GM18507 (cell line): Measurements from ENCODE around the gene FIGNL2.

Source experiments
- DNase-seq: peaks from one replicate; pipeline ENCODE4 v3.0.0; 2011; ENCODE audit warnings: low read depth; ENCODE audit not compliant: insufficient read length; ENCODE audit errors: extremely low spot score
- FAIRE-seq: peaks from 2 replicates; lab custom pipeline; 2011; peaks lifted over from hg19 to GRCh38; lab: Jason Lieb, UNC

The FIGNL2 gene

DNA sequence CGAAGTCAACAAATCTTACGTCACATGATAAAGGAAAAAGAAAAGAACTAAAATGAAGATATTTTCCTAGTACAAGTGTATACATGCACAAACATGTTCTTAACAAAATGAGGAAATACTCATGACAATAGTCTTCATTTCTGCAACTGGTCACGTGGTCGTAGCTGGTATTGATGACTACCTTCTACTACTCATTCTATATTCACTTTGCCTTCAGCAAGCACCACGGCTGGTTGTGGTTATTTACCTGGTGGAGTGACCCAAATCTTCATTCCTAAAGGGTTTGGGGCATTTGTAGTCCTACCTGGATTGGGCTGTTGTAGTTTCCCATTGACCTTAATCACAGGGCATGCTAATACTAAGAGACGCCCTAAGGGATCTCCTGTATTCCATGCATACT lies 51.2 kb downstream of the FIGNL2 start:
- DNase-seq (no peak), FAIRE-seq (no peak)

DNA sequence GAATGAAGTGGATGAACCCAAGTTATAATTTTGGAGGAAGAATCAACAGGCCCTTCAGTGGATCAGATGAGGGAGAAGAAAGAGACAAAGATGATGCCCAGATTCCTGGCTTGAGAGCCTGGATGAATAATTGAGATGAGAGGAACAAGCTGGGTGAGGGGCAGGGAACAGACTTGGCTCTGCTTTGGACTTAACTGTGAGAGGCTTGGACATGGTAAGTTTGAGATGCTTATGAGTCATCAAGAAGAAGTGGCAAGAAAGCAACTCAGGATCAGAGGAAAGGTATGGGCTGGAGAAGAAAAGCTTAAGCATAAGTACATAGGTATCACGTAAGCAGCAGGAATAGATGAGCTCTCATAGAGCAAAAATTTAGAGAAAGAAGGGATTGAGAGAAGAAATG lies 55.3 kb downstream of the FIGNL2 start:
- FAIRE-seq (no peak), DNase-seq (no peak)

DNA sequence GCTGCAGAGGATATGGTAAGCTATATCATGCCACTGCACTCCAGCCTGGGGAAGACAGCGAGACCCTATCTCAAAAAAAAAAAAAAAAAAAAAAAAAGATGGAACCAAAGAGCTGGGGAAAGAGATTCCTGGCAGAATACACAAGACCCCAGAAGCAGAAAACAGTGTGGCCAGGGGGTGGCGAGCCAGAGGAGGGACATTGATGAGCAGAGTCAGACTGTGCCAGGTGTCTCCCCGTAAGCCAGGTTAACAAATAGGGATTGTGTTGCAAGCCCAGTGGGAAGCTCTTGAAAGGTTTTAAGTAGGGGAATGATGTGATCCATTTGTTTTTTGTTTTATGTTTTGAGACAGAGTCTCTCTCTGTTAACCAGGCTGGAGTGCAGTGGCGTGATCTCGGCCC lies 56.1 kb downstream of the FIGNL2 start:
- no peak for FAIRE-seq

DNA sequence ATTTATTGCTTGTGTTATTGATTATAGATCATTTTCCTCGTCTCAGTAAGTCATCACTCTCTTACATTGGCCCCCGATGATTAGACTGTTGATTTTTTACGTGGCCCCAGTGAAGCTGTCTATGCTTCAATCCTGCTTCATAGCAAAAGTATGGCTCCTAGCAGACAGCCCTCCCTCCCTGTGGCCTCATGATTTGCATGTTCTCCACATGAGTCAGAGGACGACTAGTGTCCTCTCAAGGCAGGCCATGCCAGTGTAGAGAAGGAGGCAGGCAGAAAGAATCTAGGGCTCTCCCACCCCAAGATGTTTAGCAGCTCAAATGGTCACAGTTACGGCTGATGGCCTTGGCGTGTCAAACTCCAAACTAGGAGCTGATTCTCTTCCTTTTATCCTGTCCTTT lies 59.6 kb downstream of the FIGNL2 start:
- FAIRE-seq (no peak), DNase-seq (no peak)

More for the DNA sequence above, 56.1 kb downstream of the FIGNL2 start:
- DNase-seq: no peak

DNA sequence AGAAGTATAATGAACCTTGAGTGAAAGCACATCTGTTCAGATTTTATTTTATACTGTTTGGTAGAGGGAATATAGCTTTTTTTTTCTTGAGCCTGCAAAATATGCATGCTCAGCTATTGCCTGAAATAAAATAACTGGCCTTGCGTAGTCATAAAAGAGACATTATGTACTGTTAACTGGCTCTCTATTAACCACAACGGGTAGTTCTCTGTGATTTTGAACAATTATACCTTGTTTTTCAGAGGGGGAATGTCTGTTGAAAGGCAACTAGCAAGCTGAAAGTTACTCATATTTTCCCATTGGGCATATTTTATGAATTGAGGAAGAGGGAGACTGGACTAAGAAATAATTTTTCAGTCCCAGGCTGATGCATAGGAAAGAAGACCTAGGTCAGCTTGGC lies 62.6 kb downstream of the FIGNL2 start:
- FAIRE-seq (no peak), DNase-seq (no peak)

DNA sequence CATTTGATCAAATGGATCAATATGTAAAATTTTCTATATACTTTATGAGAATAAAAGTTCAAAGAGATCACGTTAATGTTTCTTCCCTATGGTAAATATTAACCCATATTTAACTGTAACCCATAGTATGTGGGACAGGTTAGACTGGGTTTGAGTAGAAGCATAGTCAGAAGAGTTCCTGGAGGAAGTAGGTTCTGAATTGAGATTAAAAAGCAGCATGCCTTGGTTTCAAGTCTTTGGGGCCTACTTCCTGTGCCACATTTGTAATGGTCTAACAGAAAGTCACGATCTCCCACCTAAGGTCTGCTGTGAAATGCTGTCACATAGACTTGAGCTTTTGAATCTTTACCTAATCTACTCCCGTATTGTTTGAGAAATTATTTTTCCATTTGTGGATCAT lies 63.8 kb downstream of the FIGNL2 start:
- peak; percentile 29 for FAIRE-seq

DNA sequence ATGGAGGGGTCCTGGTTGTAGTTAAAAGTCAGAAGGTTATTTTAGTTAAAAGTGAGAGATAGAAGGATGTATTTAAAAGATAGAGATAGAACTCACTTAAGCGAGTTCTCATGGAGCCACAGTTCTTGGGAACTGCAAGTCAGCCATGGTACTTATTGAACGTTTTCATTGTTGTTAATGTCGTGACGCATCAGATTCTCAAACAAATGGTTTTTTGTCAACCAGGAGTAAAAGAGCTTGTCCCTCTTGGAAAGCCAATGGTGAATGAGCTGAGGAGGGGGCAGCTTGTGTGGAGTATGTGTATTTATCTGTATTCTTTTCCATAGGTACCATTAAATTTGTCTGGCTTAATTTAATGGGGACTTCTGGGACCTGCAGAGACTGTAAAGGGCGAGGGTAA lies 68.6 kb downstream of the FIGNL2 start:
- DNase-seq (no peak), FAIRE-seq (no peak)

More for the DNA sequence above, 63.8 kb downstream of the FIGNL2 start:
- no peak for DNase-seq

DNA sequence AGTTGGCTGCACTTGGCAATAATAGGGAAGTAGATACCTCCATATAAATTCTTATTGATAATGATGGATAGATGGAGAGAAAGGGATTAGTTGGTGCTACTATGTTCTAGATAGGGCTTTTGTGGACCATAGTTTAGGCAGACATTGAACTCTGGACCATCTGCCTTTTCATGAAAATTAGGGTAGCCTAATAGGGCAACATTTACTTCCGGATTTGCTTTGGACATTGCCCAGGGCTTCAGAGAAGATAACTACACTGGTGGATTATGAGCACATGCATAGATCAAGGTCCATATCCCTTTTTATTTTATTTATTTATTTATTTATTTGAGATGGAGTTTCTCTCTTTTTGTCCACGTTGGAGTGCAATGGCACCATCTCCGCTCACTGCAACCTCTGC lies 70.5 kb downstream of the FIGNL2 start:
- FAIRE-seq (no peak), DNase-seq (no peak)

DNA sequence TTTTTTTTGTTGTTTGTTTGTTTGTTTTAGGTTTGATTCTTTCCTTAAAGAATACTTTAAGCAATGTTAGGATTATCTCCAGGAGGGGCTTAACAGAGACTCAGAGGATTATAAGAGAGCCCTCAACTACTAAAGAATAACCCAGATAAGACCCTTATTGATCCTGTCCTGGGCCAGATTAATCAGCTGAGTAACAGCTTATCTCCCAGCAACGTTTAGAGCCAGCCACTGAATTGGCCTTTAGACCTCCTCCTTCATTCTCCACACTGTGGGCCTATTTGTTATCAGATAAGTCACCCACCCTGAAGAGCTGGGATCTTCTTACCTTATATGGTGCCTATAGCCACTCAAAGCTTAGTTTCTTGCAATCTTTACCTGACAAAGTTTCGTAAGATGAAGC lies 71.1 kb downstream of the FIGNL2 start:
- DNase-seq: no peak

DNA sequence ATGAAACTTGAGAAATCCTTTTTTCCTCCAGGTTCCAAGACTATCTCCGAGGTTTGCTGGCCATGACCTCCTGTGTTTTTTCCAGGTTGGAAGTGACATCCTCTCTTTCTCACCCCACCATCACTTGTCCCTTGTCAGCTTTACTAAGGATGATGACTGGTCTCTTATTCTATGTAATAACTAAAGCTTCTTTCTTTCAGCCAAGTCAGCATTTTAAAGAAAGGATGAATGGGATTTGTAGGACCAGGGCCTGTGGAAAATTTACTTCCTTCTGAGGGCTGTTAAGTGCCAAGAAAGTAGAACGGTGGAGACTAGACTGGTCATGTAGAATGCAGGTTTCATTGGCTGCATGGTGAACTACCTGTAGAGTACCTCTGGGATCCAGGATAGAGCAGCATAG lies 73.6 kb downstream of the FIGNL2 start:
- no peak for DNase-seq
- FAIRE-seq: no peak

More for the DNA sequence above, 71.1 kb downstream of the FIGNL2 start:
- FAIRE-seq: no peak

DNA sequence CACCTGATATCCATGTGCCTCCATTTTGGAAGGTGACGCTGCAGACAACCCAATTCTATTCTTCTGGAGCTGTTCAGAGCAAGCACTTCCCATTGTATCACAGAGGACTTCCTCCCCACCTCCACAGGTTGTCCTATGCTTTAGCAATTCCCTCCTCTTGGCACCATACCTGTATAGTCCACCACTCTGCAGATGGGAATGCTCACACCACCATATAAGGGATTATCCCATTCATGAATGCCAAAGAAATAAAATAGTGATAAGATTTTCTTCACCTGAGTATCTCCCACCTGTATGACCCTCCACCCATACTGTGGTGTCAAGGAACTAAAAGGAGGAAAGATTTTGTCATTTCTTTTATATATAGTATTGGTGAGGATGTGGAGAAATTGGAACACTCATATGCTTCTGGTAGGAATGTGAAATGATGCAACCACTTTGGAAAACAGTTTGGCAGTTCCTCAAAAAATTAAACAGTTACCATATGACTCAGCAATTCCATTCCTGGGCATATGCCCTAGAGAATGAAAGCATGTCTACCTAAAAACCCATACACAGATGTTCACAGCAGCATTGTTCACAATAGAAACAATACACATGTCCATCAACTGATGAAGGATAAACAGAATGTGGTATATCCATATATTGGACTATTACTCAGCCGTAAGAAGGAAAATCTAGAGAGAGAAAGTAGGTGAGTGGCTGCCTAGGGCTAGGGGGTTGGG lies 75.2 kb downstream of the FIGNL2 start:
- FAIRE-seq: no peak
- no peak for DNase-seq

DNA sequence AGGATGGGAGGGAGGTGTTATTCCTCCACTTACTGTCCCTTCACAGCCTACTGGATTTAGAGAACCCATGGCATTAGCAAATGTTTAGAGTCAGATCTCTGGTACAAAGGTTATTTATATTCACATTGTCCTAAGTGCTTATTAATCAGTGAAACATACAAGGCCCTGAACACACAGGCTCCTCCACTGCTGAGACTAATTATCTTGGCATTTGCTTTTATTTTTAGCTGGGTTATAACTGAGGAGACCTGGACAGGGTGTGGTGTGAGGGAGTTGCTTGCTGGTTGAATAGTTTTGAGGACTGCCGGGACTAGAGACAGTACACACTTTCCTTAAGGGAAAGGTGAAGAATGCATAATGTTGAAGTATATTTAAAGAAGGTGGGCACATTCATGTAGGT lies 77.5 kb downstream of the FIGNL2 start:
- no peak for FAIRE-seq
- DNase-seq: no peak
